Neural progenitor cell (in vitro differentiated cells): ENCODE measurements around the gene VWC2L. TPM values are rescaled to one million over a fixed set of nuclear protein-coding genes. Genes with fewer than 3 reads are reported as not detected.

ENCODE experiments used
- DNase-seq: peaks from one replicate; pipeline ENCODE4 v3.0.0-alpha.2; 2016; ENCODE audit warnings: low spot score
- H2AFZ ChIP-seq: fragments of 200-600 bp; sonication (generic); replicated peaks from 2 replicates; pipeline ENCODE4 v1.6.1; 2016; ENCODE audit warnings: antibody characterized with exemption
- H3F3A ChIP-seq: fragments of 200-600 bp; sonication (generic); 2 replicates; pipeline ENCODE4 v1.6.1; 2016; ENCODE audit warnings: antibody characterized with exemption, low read depth
- H3K27ac ChIP-seq: fragments of 200-600 bp; sonication (generic); 2 replicates; pipeline ENCODE4 v1.5.1; 2016; ENCODE audit warnings: mild to moderate bottlenecking
- H3K27me3 ChIP-seq: fragments of 200-600 bp; sonication (generic); 2 replicates; pipeline ENCODE4 v1.6.1; 2016; ENCODE audit warnings: mild to moderate bottlenecking, moderate library complexity
- H3K36me3 ChIP-seq: fragments of 200-600 bp; sonication (generic); 2 replicates; pipeline ENCODE4 v1.5.1; 2016
- H3K4me1 ChIP-seq: fragments of 200-600 bp; sonication (generic); 2 replicates; pipeline ENCODE4 v1.6.1; 2016; ENCODE audit warnings: mixed run types
- H3K4me2 ChIP-seq: fragments of 200-600 bp; sonication (generic); 2 replicates; pipeline ENCODE4 v1.6.1; 2016
- H3K4me3 ChIP-seq: fragments of 200-600 bp; sonication (generic); 2 replicates; pipeline ENCODE4 v1.5.1; 2016
- H3K79me2 ChIP-seq: fragments of 200-600 bp; sonication (generic); 2 replicates; pipeline ENCODE4 v1.6.1; 2016; ENCODE audit warnings: low read depth
- H3K9ac ChIP-seq: fragments of 200-600 bp; sonication (generic); 2 replicates; pipeline ENCODE4 v1.6.1; 2016
- H3K9me3 ChIP-seq: fragments of 200-600 bp; sonication (generic); 2 replicates; pipeline ENCODE4 v1.5.1; 2016; ENCODE audit warnings: low read depth
- H4K20me1 ChIP-seq: fragments of 200-600 bp; sonication (generic); 2 replicates; pipeline ENCODE4 v1.6.1; 2016; ENCODE audit warnings: low read depth
- H3K27ac Mint-ChIP-seq: 3 replicates; pipeline ENCODE4 v1.8.0; 2021; ENCODE audit warnings: mixed read lengths
- H3K27me3 Mint-ChIP-seq: 2 replicates; pipeline ENCODE4 v1.8.0; 2022; ENCODE audit warnings: low read depth, mild to moderate bottlenecking, inconsistent platforms, moderate library complexity, mixed read lengths; ENCODE audit not compliant: insufficient read depth
- H3K36me3 Mint-ChIP-seq: 3 replicates; pipeline ENCODE4 v1.8.0; 2021; ENCODE audit warnings: mixed read lengths
- H3K4me1 Mint-ChIP-seq: 3 replicates; pipeline ENCODE4 v1.8.0; 2021; ENCODE audit warnings: mixed read lengths
- H3K4me3 Mint-ChIP-seq: 3 replicates; pipeline ENCODE4 v1.8.0; 2021; ENCODE audit warnings: mild to moderate bottlenecking, moderate library complexity, mixed read lengths
- H3K9me3 Mint-ChIP-seq: 3 replicates; pipeline ENCODE4 v1.8.0; 2020; ENCODE audit warnings: mixed read lengths
- CTCF ChIP-seq: fragments of 200-600 bp; sonication (generic); IDR thresholded peaks from 2 replicates; pipeline ENCODE4 v1.5.1; 2017; ENCODE audit warnings: antibody characterized with exemption, mild to moderate bottlenecking
- EZH2 ChIP-seq: fragments of 200-600 bp; sonication (generic); IDR thresholded peaks from 2 replicates; pipeline ENCODE4 v1.6.1; 2017; ENCODE audit warnings: antibody characterized with exemption, mild to moderate bottlenecking, moderate library complexity
- EZH2phosphoT487 ChIP-seq: fragments of 200-600 bp; sonication (generic); IDR thresholded peaks from 2 replicates; pipeline ENCODE4 v1.6.1; 2017; ENCODE audit warnings: antibody characterized with exemption
- total RNA-seq: library from RNA; depleted of rRNA; stranded (reverse); fragments of >200 nt; gene quantifications from 2 replicates; pipeline ENCODE4 v1.2.3, GENCODE V29; 2015; ENCODE audit warnings: low replicate concordance

VWC2L gene
- total RNA-seq, 1 donor from 2014 or later = not detected

DNA sequence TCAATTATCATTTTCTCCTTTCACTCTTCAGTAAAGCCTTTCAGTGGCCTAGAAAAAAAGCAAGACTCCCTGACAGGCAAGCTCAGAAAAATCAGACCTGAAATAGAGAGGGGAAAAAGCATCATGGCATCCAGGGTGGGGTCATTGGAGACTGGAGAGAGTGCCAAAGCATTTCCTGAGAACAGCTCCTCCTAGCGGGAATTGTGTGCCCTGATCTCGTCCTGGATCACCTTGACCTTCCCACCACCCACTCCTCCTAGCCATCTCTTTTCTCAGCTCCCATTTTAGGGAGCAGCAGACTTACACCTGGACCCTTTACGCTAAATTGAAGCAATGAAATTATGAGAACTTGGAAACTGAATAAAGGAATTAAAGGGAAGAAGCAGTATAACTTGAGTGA, 176.6 kb downstream of the VWC2L start:
- H3K27ac Mint-ChIP-seq = no peak overlapping the region
- no peaks in the 10 kb centered on the region for H3K36me3 ChIP-seq
- no peak overlapping the region for H3K4me3 ChIP-seq
- H3K27ac ChIP-seq = no peak overlapping the region
- H3K4me1 ChIP-seq = no peaks in the 10 kb centered on the region
- H3K4me1 Mint-ChIP-seq = peaks cover 2% of the 10 kb centered on the region
- H2AFZ ChIP-seq = no peak overlapping the region
- no peaks in the 10 kb centered on the region for H3K36me3 Mint-ChIP-seq
- no peak overlapping the region for H3K4me3 Mint-ChIP-seq
- H3K79me2 ChIP-seq = no peaks in the 10 kb centered on the region
- no peaks in the 10 kb centered on the region for H4K20me1 ChIP-seq
- H3K4me2 ChIP-seq = no peak overlapping the region
- no peaks in the 10 kb centered on the region for H3F3A ChIP-seq
- TF ChIP-seq CTCF (peak; percentile 64), EZH2phosphoT487 (no peak)
- DNase-seq = peak; percentile 45
- H3K27me3 ChIP-seq = peaks cover 17% of the 10 kb centered on the region
- no peaks in the 10 kb centered on the region for H3K27me3 Mint-ChIP-seq
- H3K9ac ChIP-seq = no peak overlapping the region
- H3K9me3 ChIP-seq = no peaks in the 10 kb centered on the region
- H3K9me3 Mint-ChIP-seq = peaks cover 2% of the 10 kb centered on the region

- no peaks in the 10 kb centered on the region for H3K9me3 Mint-ChIP-seq
- peaks cover 11% of the 10 kb centered on the region for H3F3A ChIP-seq
- no peak overlapping the region for H3K27ac Mint-ChIP-seq
- H3K9me3 ChIP-seq = no peaks in the 10 kb centered on the region
- H3K4me3 Mint-ChIP-seq = no peak overlapping the region
- H3K27me3 Mint-ChIP-seq = no peaks in the 10 kb centered on the region
- TF ChIP-seq EZH2 (no peak), EZH2phosphoT487 (no peak), CTCF (peak; percentile 30)
- peaks cover 18% of the 10 kb centered on the region for H3K4me1 Mint-ChIP-seq
- H3K4me3 ChIP-seq = no peak overlapping the region
- H3K4me1 ChIP-seq = peaks cover 5% of the 10 kb centered on the region
- no peaks in the 10 kb centered on the region for H3K79me2 ChIP-seq
- no peak overlapping the region for H2AFZ ChIP-seq
- no peak overlapping the region for H3K4me2 ChIP-seq
- H3K27ac ChIP-seq = no peak overlapping the region
- peaks cover 39% of the 10 kb centered on the region for H3K27me3 ChIP-seq
- H3K9ac ChIP-seq = no peak overlapping the region
- no peak for DNase-seq
- H4K20me1 ChIP-seq = no peaks in the 10 kb centered on the region
- H3K36me3 ChIP-seq = no peaks in the 10 kb centered on the region
- no peaks in the 10 kb centered on the region for H3K36me3 Mint-ChIP-seq
These were observed 180.5 kb downstream of the VWC2L start for GRCh38 chr2:214591366-214591765.

DNA sequence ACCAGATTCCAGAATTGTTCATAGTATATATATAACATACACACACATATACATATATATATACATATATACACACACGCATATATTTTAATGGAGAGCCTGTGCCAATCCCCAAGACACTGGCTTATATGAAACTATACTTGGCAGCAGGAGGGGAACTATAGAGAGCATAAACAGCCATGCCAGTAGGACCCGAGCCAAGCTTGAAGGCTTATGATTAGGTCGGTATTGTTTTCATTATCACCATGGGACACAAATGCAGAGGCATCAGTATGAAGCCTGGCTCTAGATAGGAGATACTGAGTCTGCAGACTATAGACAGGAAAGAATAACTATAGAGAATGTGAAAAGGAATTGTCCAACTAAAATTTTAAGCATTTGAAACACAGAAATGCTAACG, 181.2 kb downstream of the VWC2L start:
- DNase-seq = no peak
- no peaks in the 10 kb centered on the region for H3K27me3 Mint-ChIP-seq
- no peaks in the 10 kb centered on the region for H3K36me3 ChIP-seq

More for the DNA sequence above, 181.2 kb downstream of the VWC2L start:
- Mint-ChIP-seq H3K36me3 (no peaks in the 10 kb centered on the region), H3K27ac (no peak overlapping the region), H3K9me3 (no peaks in the 10 kb centered on the region), H3K4me3 (no peak overlapping the region), H3K4me1 (peaks cover 18% of the 10 kb centered on the region)
- TF ChIP-seq EZH2phosphoT487 = no peak
- no peak for TF ChIP-seq CTCF
- TF ChIP-seq EZH2 = no peak
- Histone ChIP-seq H3F3A (peaks cover 11% of the 10 kb centered on the region), H3K27ac (no peak overlapping the region), H3K9ac (no peak overlapping the region), H2AFZ (no peak overlapping the region), H3K9me3 (no peaks in the 10 kb centered on the region), H3K27me3 (peaks cover 43% of the 10 kb centered on the region), H4K20me1 (no peaks in the 10 kb centered on the region), H3K4me2 (no peak overlapping the region), H3K79me2 (no peaks in the 10 kb centered on the region), H3K4me3 (no peak overlapping the region), H3K4me1 (peaks cover 5% of the 10 kb centered on the region)
